C4-2B (cell line): Measurements from ENCODE around the gene SLC51B.
A peak's percentile ranks its signal among the peaks of the same experiment; 100 is the strongest.
"Not testable (repeated sequence)": the region's sequence is repeated elsewhere in the genome, so short reads cannot be mapped to it uniquely, and the experiment has no call there.

Experiments
- H3K27ac ChIP-seq: fragments of 450-650 bp; 2 replicates; pipeline ENCODE4 v1.5.1; 2017
- ZFX ChIP-seq: fragments of 450-650 bp; IDR thresholded peaks from 2 replicates; pipeline ENCODE4 v1.6.1; 2017
- TF ChIP-seq, protein P1 (sequence below): fragments of 450-650 bp; conservative IDR thresholded peaks from 2 replicates; pipeline ENCODE4 v1.5.1; 2017; ENCODE audit warnings: mild to moderate bottlenecking

The SLC51B gene

DNA sequence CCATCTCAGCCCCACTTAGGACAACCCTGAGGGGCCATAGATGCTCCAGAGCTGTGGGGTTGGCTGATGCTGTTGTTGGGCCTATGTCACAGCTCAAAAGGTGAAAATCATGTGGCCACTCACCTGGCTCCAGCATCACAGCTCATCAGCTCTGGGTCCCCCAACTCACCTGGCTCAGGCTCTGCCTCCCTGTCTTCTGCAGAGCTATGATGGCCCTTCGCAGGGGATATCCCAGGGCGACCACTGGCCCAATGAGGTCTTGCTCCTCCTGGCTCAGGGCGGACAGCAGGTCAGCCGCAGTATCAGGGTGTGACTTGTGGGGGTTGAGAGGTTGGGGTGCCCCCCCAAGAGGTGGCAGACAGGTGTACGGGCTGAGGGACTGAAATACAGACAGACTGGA, 54.1 kb downstream of the SLC51B start:
- no peak overlapping the region for H3K27ac ChIP-seq
- TF ChIP-seq ZFX: no peak
- TF ChIP-seq, protein P1, sequence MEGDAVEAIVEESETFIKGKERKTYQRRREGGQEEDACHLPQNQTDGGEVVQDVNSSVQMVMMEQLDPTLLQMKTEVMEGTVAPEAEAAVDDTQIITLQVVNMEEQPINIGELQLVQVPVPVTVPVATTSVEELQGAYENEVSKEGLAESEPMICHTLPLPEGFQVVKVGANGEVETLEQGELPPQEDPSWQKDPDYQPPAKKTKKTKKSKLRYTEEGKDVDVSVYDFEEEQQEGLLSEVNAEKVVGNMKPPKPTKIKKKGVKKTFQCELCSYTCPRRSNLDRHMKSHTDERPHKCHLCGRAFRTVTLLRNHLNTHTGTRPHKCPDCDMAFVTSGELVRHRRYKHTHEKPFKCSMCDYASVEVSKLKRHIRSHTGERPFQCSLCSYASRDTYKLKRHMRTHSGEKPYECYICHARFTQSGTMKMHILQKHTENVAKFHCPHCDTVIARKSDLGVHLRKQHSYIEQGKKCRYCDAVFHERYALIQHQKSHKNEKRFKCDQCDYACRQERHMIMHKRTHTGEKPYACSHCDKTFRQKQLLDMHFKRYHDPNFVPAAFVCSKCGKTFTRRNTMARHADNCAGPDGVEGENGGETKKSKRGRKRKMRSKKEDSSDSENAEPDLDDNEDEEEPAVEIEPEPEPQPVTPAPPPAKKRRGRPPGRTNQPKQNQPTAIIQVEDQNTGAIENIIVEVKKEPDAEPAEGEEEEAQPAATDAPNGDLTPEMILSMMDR: no peak

- H3K27ac ChIP-seq: not testable (repeated sequence)
These were observed 54.6 kb downstream of the SLC51B start for GRCh38 chr15:65099801-65100200.

DNA sequence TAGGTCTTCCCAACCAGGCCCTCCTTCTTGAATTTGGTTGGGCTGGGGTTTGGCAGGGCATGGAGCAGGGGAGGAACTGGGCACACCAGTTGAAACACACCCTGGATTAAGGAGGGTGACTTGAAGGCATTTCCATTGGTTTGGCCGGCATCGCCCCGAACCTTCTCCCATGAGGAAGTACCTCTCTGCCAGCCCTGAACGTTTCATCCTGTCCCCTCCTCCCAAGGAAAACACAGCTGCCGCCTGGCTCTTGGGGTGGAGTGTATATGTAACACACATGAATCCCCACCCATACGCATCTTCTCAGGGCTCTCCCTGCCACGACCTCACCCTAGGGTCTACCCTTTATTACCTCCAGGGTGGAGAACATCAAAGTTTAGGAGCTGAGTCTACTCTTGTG, 55.3 kb downstream of the SLC51B start:
- no peak overlapping the region for H3K27ac ChIP-seq
- TF ChIP-seq, protein P1: no peak
- TF ChIP-seq ZFX: no peak

DNA sequence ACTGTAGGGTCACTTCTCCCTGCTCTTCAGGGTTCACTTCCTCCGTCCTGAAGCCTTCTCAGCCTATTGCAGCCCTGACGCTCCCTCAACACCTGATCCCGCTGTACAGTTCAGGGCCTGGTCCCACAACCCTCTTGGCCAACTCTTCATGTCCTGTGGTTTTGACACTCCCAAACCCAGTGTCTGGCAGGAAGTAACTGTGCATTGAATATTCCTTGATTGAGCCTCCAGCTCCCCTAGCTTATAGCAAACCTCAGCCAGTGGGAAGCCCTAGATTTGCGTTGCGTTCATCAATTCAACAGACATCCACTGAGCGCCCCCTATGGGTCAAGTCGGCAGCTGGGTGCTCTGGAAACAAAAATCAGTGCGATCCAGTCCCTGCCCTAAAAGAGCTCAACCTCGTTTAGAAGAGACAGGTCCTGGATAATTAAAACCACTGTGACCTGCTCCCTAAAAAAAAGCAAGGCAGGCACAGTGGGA, 56.3 kb downstream of the SLC51B start:
- no peak for TF ChIP-seq ZFX
- TF ChIP-seq, protein P1: peak; percentile 78
- H3K27ac ChIP-seq: no peak overlapping the region

DNA sequence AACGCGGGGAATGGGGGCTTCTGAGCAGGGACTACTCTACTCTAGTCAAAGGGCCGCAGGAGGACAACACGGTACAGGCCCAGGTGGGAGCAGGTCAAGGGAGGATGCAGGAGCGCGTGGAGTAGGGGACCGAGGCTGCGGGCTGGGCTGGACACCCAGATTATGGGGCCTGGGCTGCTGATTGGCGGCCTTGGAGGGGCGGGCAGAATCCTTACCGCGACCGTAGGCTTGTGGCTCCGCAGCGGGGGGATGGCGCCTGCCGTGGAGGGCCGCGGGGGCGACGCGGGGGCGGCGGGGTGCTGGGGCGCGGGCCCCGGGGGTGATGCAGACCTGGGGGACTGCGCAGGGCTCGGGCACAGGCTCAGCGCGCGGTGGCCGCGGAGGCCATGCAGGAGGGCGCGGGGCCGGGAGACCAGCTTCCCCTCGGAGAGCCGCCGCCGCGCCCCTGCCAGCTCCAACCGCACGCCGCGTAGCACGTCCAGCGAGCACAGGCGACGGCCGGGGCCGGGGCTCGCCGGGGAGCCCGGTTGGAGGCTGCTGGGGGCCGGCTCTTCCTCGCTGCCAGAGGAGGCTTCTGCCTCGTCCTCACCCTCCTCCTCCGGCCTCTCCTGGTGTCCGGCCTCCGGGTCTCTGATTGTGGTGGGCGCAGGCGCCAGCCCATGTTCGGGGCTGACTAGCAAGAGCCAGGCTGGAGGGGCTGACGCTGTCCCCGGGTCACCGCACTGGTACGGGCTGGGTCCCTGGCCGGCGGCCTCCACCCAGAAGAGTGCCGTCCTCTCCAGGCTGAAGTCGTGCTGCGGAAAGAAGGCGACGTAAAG, 56.9 kb downstream of the SLC51B start:
- TF ChIP-seq ZFX: no peak
- TF ChIP-seq, protein P1: peak; percentile 53; the same call in 1 of the 2 replicates
- H3K27ac ChIP-seq: no peak overlapping the region

DNA sequence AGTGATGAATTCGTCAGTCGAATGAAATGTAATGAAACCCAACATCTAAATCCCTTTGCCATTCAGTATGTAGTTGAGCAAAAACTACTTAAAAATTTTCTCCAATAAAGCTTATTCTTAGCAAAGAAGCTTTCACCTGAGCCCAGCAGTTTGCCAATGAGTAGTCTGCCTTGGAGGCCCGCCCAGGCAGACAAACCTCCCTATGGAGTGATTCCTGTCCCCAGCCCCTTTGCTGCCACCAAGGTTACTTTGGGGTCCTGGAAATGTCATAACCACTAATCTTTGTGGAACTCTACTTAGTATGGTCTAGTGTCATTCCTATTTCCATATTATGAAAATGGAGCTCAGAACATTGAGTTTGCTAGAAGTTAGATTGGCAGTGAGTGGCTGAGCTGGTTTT, 57.7 kb downstream of the SLC51B start:
- no peak overlapping the region for H3K27ac ChIP-seq
- TF ChIP-seq ZFX: no peak
- TF ChIP-seq, protein P1: no peak
